Hepatocyte (in vitro differentiated cells): ENCODE measurements around the gene CNPPD1. TPM values are rescaled to one million over a fixed set of nuclear protein-coding genes. Genes with fewer than 3 reads are reported as not detected.

ENCODE experiments used
- DNase-seq: peaks from one replicate; pipeline ENCODE4 v3.0.0-alpha.2; 2016; ENCODE audit warnings: low spot score
- H2AFZ ChIP-seq: fragments of 200-600 bp; sonication (generic); 2 replicates; pipeline ENCODE4 v1.6.0; 2016; ENCODE audit warnings: antibody characterized with exemption, mild to moderate bottlenecking
- H3K27ac ChIP-seq: fragments of 200-600 bp; sonication (generic); 2 replicates; pipeline ENCODE4 v1.5.1; 2016; ENCODE audit warnings: mild to moderate bottlenecking
- H3K27me3 ChIP-seq: fragments of 200-600 bp; sonication (generic); 2 replicates; pipeline ENCODE4 v1.6.1; 2016
- H3K36me3 ChIP-seq: fragments of 200-600 bp; sonication (generic); replicated peaks from 2 replicates; pipeline ENCODE4 v1.5.1; 2016; ENCODE audit warnings: low read depth; ENCODE audit not compliant: insufficient read depth
- H3K4me1 ChIP-seq: fragments of 200-600 bp; sonication (generic); 2 replicates; pipeline ENCODE4 v1.5.1; 2016; ENCODE audit warnings: mild to moderate bottlenecking, moderate library complexity; ENCODE audit not compliant: insufficient read depth
- H3K4me2 ChIP-seq: fragments of 200-600 bp; sonication (generic); 2 replicates; pipeline ENCODE4 v1.6.0; 2016
- H3K4me3 ChIP-seq: fragments of 200-600 bp; sonication (generic); 2 replicates; pipeline ENCODE4 v1.5.1; 2016; ENCODE audit warnings: mild to moderate bottlenecking
- H3K79me2 ChIP-seq: fragments of 200-600 bp; sonication (generic); 2 replicates; pipeline ENCODE4 v1.6.0; 2017; ENCODE audit warnings: mild to moderate bottlenecking
- H3K9me2 ChIP-seq: fragments of 200-600 bp; sonication (generic); replicated peaks from 2 replicates; pipeline ENCODE4 v1.6.0; 2017; ENCODE audit warnings: mild to moderate bottlenecking; ENCODE audit not compliant: insufficient read depth
- H3K9me3 ChIP-seq: fragments of 200-600 bp; sonication (generic); 2 replicates; pipeline ENCODE4 v1.5.1; 2016; ENCODE audit warnings: low read depth, mild to moderate bottlenecking
- H4K20me1 ChIP-seq: fragments of 200-600 bp; sonication (generic); 2 replicates; pipeline ENCODE4 v1.6.0; 2016; ENCODE audit warnings: mild to moderate bottlenecking; ENCODE audit not compliant: insufficient read depth, poor library complexity, severe bottlenecking
- CTCF ChIP-seq: fragments of 200-600 bp; sonication (generic); IDR thresholded peaks from 2 replicates; pipeline ENCODE4 v1.5.1; 2016; ENCODE audit warnings: antibody characterized with exemption, mild to moderate bottlenecking; ENCODE audit not compliant: poor library complexity
- EZH2 ChIP-seq: fragments of 200-600 bp; sonication (generic); IDR thresholded peaks from 2 replicates; pipeline ENCODE4 v1.6.1; 2016; ENCODE audit warnings: antibody characterized with exemption, mild to moderate bottlenecking, borderline replicate concordance
- EZH2phosphoT487 ChIP-seq: fragments of 200-600 bp; sonication (generic); IDR thresholded peaks from one replicate; pipeline ENCODE4 v1.6.1; 2018; ENCODE audit warnings: antibody characterized with exemption, mild to moderate bottlenecking, low read depth, moderate library complexity; ENCODE audit not compliant: unreplicated experiment, severe bottlenecking
- WGBS: methylation state at CpG from one replicate; pipeline ENCODE4 v1.1.6; 2016; ENCODE audit warnings: low lambda C conversion rate; ENCODE audit errors: missing lambda C conversion rate; 5-methylcytosine and 5-hydroxymethylcytosine counted together
- polyA plus RNA-seq: library from polyadenylated mRNA; unstranded; fragments of >200 nt; fragmentation: Nextera tagmentation; extraction: Ambion mirVana; gene quantifications from 2 replicates; pipeline ENCODE4 v1.2.1, GENCODE V29; 2016
- total RNA-seq: library from RNA; depleted of rRNA; stranded (reverse); fragments of >200 nt; gene quantifications from 2 replicates; pipeline ENCODE4 v1.2.3, GENCODE V29; 2014

Gene CNPPD1
- total and polyA plus RNA-seq, 2 experiments from 2014 or later: 34.0 to 49.4 TPM

- Histone ChIP-seq H3K79me2 (peaks cover 8% of the 10 kb centered on the region), H3K4me2 (no peak overlapping the region), H3K9me3 (no peaks in the 10 kb centered on the region), H3K4me1 (peaks cover 10% of the 10 kb centered on the region), H3K4me3 (no peak overlapping the region), H4K20me1 (no peaks in the 10 kb centered on the region), H3K36me3 (no peaks in the 10 kb centered on the region), H3K9me2 (no peaks in the 10 kb centered on the region), H2AFZ (no peak overlapping the region), H3K27ac (no peak overlapping the region), H3K27me3 (no peaks in the 10 kb centered on the region)
- no peak for DNase-seq
- 97% methylated on average over 16 of the region's 16 CpGs for WGBS
- TF ChIP-seq EZH2phosphoT487 (no peak), EZH2 (no peak), CTCF (no peak)
These were observed 45.3 kb upstream of the CNPPD1 start for GRCh38 chr2:219221957-219222518.

GRCh38 chr2:219220652-219221402 is 44.1 kb upstream of the CNPPD1 start:
- no peaks in the 10 kb centered on the region for H3K9me3 ChIP-seq
- no peaks in the 10 kb centered on the region for H3K9me2 ChIP-seq
- H3K79me2 ChIP-seq: peaks cover 13% of the 10 kb centered on the region
- H3K27me3 ChIP-seq: no peaks in the 10 kb centered on the region
- no peak for TF ChIP-seq EZH2
- no peak for TF ChIP-seq CTCF
- TF ChIP-seq EZH2phosphoT487: no peak
- H3K4me2 ChIP-seq: no peak overlapping the region
- 96% methylated on average over 19 of the region's 19 CpGs for WGBS
- no peak overlapping the region for H3K4me3 ChIP-seq
- peaks cover 10% of the 10 kb centered on the region for H3K4me1 ChIP-seq
- no peak for DNase-seq
- H3K27ac ChIP-seq: no peak overlapping the region
- H3K36me3 ChIP-seq: no peaks in the 10 kb centered on the region
- H2AFZ ChIP-seq: no peak overlapping the region
- no peaks in the 10 kb centered on the region for H4K20me1 ChIP-seq

- no peaks in the 10 kb centered on the region for H3K36me3 ChIP-seq
- 96% methylated on average over 18 of the region's 18 CpGs for WGBS
- no peaks in the 10 kb centered on the region for H3K9me3 ChIP-seq
- no peak for DNase-seq
- no peak overlapping the region for H2AFZ ChIP-seq
- no peaks in the 10 kb centered on the region for H3K9me2 ChIP-seq
- no peak overlapping the region for H3K27ac ChIP-seq
- H3K79me2 ChIP-seq: peaks cover 13% of the 10 kb centered on the region
- peaks cover 10% of the 10 kb centered on the region for H3K4me1 ChIP-seq
- no peak overlapping the region for H3K4me3 ChIP-seq
- H3K27me3 ChIP-seq: no peaks in the 10 kb centered on the region
- TF ChIP-seq EZH2: no peak
- TF ChIP-seq CTCF: no peak
- no peak for TF ChIP-seq EZH2phosphoT487
- H4K20me1 ChIP-seq: no peaks in the 10 kb centered on the region
- H3K4me2 ChIP-seq: no peak overlapping the region
These were observed 43.2 kb upstream of the CNPPD1 start for GRCh38 chr2:219219784-219220532.
